ENCODE data around the gene ST7.
"Not testable (repeated sequence)": the region's sequence is repeated elsewhere in the genome, so short reads cannot be mapped to it uniquely, and the experiment has no call there.

ST7 gene

GRCh38 chr7:117110480-117111315 is 157.4 kb downstream of the ST7 start:
- DNase-seq (ENCODE audit: low read depth, low spot score), result no peak
- no peak overlapping the region for H3K4me3 ChIP-seq (ENCODE audit: low read length)

- no peak for DNase-seq (ENCODE audit: low read depth, low spot score)
- no peak overlapping the region for H3K4me3 ChIP-seq (ENCODE audit: low read length)
Measured at GRCh38 chr7:117111535-117111934, 158.2 kb downstream of the ST7 start.

GRCh38 chr7:117112640-117113039 is 159.3 kb downstream of the ST7 start:
- H3K4me3 ChIP-seq (ENCODE audit: low read length), result no peak overlapping the region
- no peak for DNase-seq (ENCODE audit: low read depth, low spot score)

- no peak for DNase-seq (ENCODE audit: low read depth, low spot score)
- H3K4me3 ChIP-seq (ENCODE audit: low read length), result no peak overlapping the region
Measured at GRCh38 chr7:117113871-117114270, 160.6 kb downstream of the ST7 start.

GRCh38 chr7:117114272-117114671 is 161.0 kb downstream of the ST7 start:
- H3K4me3 ChIP-seq (ENCODE audit: low read length), result no peak overlapping the region
- DNase-seq (ENCODE audit: low read depth, low spot score), result no peak

GRCh38 chr7:117116211-117116610 is 162.9 kb downstream of the ST7 start:
- no peak for DNase-seq (ENCODE audit: low read depth, low spot score)
- H3K4me3 ChIP-seq (ENCODE audit: low read length), result no peak overlapping the region

GRCh38 chr7:117117172-117117571 is 163.9 kb downstream of the ST7 start:
- no peak for DNase-seq (ENCODE audit: low read depth, low spot score)
- H3K4me3 ChIP-seq (ENCODE audit: low read length), result no peak overlapping the region

GRCh38 chr7:117118579-117119180 is 165.4 kb downstream of the ST7 start:
- no peak overlapping the region for H3K4me3 ChIP-seq (ENCODE audit: low read length)
- no peak for DNase-seq (ENCODE audit: low read depth, low spot score)

GRCh38 chr7:117119192-117119924 is 166.1 kb downstream of the ST7 start:
- H3K4me3 ChIP-seq (ENCODE audit: low read length), result no peak overlapping the region

GRCh38 chr7:117120321-117120720 is 167.0 kb downstream of the ST7 start:
- H3K4me3 ChIP-seq (ENCODE audit: low read length), result not testable (repeated sequence)

More at GRCh38 chr7:117119192-117119924, 166.1 kb downstream of the ST7 start:
- DNase-seq (ENCODE audit: low read depth, low spot score), result peak; percentile 55

GRCh38 chr7:117122036-117122435 is 168.7 kb downstream of the ST7 start:
- DNase-seq (ENCODE audit: low read depth, low spot score), result not testable (repeated sequence)

More at GRCh38 chr7:117120321-117120720, 167.0 kb downstream of the ST7 start:
- not testable (repeated sequence) for DNase-seq (ENCODE audit: low read depth, low spot score)

GRCh38 chr7:117122536-117122935 is 169.2 kb downstream of the ST7 start:
- DNase-seq (ENCODE audit: low read depth, low spot score), result no peak
- no peak overlapping the region for H3K4me3 ChIP-seq (ENCODE audit: low read length)

More at GRCh38 chr7:117122036-117122435, 168.7 kb downstream of the ST7 start:
- not testable (repeated sequence) for H3K4me3 ChIP-seq (ENCODE audit: low read length)

- DNase-seq (ENCODE audit: low read depth, low spot score), result no peak
- H3K4me3 ChIP-seq (ENCODE audit: low read length), result no peak overlapping the region
Measured at GRCh38 chr7:117123311-117123926, 170.1 kb downstream of the ST7 start.

GRCh38 chr7:117124591-117125220 is 171.4 kb downstream of the ST7 start:
- H3K4me3 ChIP-seq (ENCODE audit: low read length), result no peak overlapping the region
- DNase-seq (ENCODE audit: low read depth, low spot score), result no peak

GRCh38 chr7:117126676-117127075 is 173.4 kb downstream of the ST7 start:
- no peak overlapping the region for H3K4me3 ChIP-seq (ENCODE audit: low read length)
- DNase-seq (ENCODE audit: low read depth, low spot score), result no peak

- DNase-seq (ENCODE audit: low read depth, low spot score), result peak; percentile 56
- H3K4me3 ChIP-seq (ENCODE audit: low read length), result no peak overlapping the region
Measured at GRCh38 chr7:117127585-117128168, 174.4 kb downstream of the ST7 start.

- no peak overlapping the region for H3K4me3 ChIP-seq (ENCODE audit: low read length)
- no peak for DNase-seq (ENCODE audit: low read depth, low spot score)
Measured at GRCh38 chr7:117129521-117129955, 176.2 kb downstream of the ST7 start.

- H3K4me3 ChIP-seq (ENCODE audit: low read length), result no peak overlapping the region
- no peak for DNase-seq (ENCODE audit: low read depth, low spot score)
Measured at GRCh38 chr7:117130262-117130661, 177.0 kb downstream of the ST7 start.
